ENCODE measurements around the gene CNST. TPM values are rescaled to one million over a fixed set of nuclear protein-coding genes. Genes with fewer than 3 reads are reported as not detected.
"Not testable (repeated sequence)": the region's sequence is repeated elsewhere in the genome, so short reads cannot be mapped to it uniquely, and the experiment has no call there.

Gene CNST
- total RNA-seq, 1 experiment from 2014 or later: 10.4 TPM

GRCh38 chr1:246558041-246558440, 8.2 kb upstream of the CNST start:
- no peak for DNase-seq (ENCODE audit: low read depth)

GRCh38 chr1:246559310-246559709, 6.9 kb upstream of the CNST start:
- DNase-seq (ENCODE audit: low read depth): no peak

- not testable (repeated sequence) for DNase-seq (ENCODE audit: low read depth)
Observed at GRCh38 chr1:246560833-246561232, 5.4 kb upstream of the CNST start.

GRCh38 chr1:246564839-246565750, 1.2 kb upstream of the CNST start:
- DNase-seq (ENCODE audit: low read depth): peak; percentile 35

- no peak for DNase-seq (ENCODE audit: low read depth)
Observed at GRCh38 chr1:246565751-246566127, 517 bp upstream of the CNST start.

- DNase-seq (ENCODE audit: low read depth): peak; percentile 41
Observed at GRCh38 chr1:246566813-246567645, 773 bp downstream of the CNST start.

GRCh38 chr1:246567646-246568235, 1.5 kb downstream of the CNST start:
- DNase-seq (ENCODE audit: low read depth): no peak

GRCh38 chr1:246569248-246570238, 3.3 kb downstream of the CNST start:
- peak; percentile 39 for DNase-seq (ENCODE audit: low read depth)

- DNase-seq (ENCODE audit: low read depth): not testable (repeated sequence)
Observed at GRCh38 chr1:246571309-246571708, 5.1 kb downstream of the CNST start.

GRCh38 chr1:246571953-246572352, 5.7 kb downstream of the CNST start:
- no peak for DNase-seq (ENCODE audit: low read depth)

- DNase-seq (ENCODE audit: low read depth): no peak
Observed at GRCh38 chr1:246572785-246573184, 6.5 kb downstream of the CNST start.

- DNase-seq (ENCODE audit: low read depth): no peak
Observed at GRCh38 chr1:246573491-246573890, 7.2 kb downstream of the CNST start.

GRCh38 chr1:246576709-246577032, 10.4 kb downstream of the CNST start:
- DNase-seq (ENCODE audit: low read depth): no peak

GRCh38 chr1:246577082-246577719, 10.9 kb downstream of the CNST start:
- DNase-seq (ENCODE audit: low read depth): no peak

- DNase-seq (ENCODE audit: low read depth): no peak
Observed at GRCh38 chr1:246577720-246578106, 11.5 kb downstream of the CNST start.

- DNase-seq (ENCODE audit: low read depth): no peak
Observed at GRCh38 chr1:246579818-246580217, 13.6 kb downstream of the CNST start.

- DNase-seq (ENCODE audit: low read depth): no peak
Observed at GRCh38 chr1:246580497-246581370, 14.5 kb downstream of the CNST start.

GRCh38 chr1:246582301-246583055, 16.2 kb downstream of the CNST start:
- DNase-seq (ENCODE audit: low read depth): no peak

GRCh38 chr1:246583056-246583440, 16.8 kb downstream of the CNST start:
- no peak for DNase-seq (ENCODE audit: low read depth)

All from HT1080 (cell line).